ENCODE measurements around the gene CLDN5.

- TF ChIP-seq, protein P1, sequence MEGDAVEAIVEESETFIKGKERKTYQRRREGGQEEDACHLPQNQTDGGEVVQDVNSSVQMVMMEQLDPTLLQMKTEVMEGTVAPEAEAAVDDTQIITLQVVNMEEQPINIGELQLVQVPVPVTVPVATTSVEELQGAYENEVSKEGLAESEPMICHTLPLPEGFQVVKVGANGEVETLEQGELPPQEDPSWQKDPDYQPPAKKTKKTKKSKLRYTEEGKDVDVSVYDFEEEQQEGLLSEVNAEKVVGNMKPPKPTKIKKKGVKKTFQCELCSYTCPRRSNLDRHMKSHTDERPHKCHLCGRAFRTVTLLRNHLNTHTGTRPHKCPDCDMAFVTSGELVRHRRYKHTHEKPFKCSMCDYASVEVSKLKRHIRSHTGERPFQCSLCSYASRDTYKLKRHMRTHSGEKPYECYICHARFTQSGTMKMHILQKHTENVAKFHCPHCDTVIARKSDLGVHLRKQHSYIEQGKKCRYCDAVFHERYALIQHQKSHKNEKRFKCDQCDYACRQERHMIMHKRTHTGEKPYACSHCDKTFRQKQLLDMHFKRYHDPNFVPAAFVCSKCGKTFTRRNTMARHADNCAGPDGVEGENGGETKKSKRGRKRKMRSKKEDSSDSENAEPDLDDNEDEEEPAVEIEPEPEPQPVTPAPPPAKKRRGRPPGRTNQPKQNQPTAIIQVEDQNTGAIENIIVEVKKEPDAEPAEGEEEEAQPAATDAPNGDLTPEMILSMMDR (IDR thresholded peaks at IDR 0.05; ENCODE audit: insufficient read depth, low read depth, low read length), result no peak
- no peak for TF ChIP-seq EZH2 (IDR thresholded peaks at IDR 0.05; ENCODE audit: insufficient read depth, low read length)
Measured at GRCh38 chr22:19527861-19528417, 3.7 kb upstream of the CLDN5 start.

Data from astrocyte (in vitro differentiated cells and primary cell).